NCI-H2081 (cell line): ENCODE data around the gene TNFRSF21.
"Not testable (repeated sequence)": the region's sequence is repeated elsewhere in the genome, so short reads cannot be mapped to it uniquely, and the experiment has no call there.

Experiments used
- DNase-seq, 2 experiments: peaks; one replicate each; lab custom pipeline; 2025; lab: John Stamatoyannopoulos, UW

TNFRSF21 gene

DNA sequence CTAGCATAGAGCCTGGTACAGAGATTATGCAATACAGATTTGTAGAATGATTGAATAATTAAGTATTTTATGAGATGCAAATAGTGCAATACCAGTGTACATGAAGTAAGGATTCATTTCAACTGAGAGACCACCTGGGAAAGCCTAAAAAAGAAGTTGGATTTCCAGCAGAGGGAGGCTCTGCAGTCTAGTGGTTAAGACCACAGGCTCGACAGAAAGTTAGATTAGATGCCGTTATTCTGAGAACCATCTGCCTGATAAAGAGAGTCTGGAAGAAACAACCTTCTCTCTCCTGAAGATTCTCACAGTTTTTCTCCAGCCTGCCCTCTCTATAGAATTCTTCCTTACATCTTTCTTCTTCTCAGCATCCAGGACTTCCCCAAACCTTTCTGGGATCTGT is 13.6 kb upstream of the TNFRSF21 start:
- DNase-seq = no peak

- DNase-seq = no peak
These were observed 11.9 kb upstream of the TNFRSF21 start for GRCh38 chr6:47321577-47321976.

DNA sequence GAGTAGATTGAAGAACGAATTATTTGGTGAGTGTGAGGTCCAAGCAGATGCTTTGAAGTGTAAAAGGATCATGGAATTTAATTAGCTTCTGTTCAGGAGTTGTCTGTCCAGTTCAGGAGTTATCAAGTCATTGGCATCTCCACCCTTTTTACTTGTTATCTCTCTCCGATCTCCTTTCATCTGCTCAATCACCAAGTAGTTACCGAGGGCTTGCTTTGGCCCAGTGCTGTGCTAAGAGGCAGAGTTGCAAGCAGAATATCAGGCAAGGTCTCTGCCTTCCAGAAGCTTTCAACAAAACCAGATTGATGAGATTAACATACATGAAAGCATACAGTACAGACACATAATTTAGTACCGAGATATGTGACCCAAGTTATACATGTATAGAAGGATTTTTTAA is 10.2 kb upstream of the TNFRSF21 start:
- no peak for DNase-seq

GRCh38 chr6:47319382-47319781 is 9.7 kb upstream of the TNFRSF21 start:
- DNase-seq = no peak

GRCh38 chr6:47318236-47318989 is 8.7 kb upstream of the TNFRSF21 start:
- DNase-seq = no peak

DNA sequence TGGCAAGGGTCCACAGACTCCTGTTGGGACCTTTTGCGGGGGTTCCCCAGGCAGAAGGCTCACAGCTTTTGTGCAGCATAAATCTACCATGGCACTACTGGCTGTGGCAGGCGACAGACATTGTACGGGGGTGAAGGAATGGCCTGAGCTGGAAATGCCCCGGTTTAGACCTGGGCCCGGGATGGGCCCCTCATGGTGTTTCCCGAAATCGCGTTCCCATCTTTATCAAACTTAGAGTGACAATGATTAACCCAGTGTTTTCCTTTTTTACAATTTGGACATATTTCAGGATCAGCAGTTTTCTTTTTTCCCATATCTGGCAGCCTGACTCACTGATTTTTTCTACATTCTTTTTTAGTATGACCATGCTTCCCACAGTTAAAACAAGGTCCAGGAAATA is 5.5 kb upstream of the TNFRSF21 start:
- DNase-seq = not testable (repeated sequence)

DNA sequence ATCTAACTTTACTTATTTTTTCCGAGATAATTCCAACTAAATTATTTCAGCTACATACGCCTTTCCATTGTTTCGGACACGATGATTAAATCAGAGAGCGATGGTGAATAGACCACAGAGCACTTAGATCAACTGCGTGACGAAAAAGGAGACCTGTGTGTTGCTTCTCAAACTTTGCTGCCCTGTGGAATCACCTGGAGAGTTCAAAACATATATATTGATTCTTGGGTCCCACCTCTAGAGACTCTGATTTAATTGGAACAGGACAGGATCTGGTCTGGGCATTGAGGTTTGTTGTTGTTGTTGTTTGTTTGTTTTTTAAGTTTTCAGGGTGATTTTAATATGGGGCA is 401 bp upstream of the TNFRSF21 start:
- no peak for DNase-seq

GRCh38 chr6:47308552-47309290 is 984 bp downstream of the TNFRSF21 start:
- peak; percentile 18 to 38 for DNase-seq

DNA sequence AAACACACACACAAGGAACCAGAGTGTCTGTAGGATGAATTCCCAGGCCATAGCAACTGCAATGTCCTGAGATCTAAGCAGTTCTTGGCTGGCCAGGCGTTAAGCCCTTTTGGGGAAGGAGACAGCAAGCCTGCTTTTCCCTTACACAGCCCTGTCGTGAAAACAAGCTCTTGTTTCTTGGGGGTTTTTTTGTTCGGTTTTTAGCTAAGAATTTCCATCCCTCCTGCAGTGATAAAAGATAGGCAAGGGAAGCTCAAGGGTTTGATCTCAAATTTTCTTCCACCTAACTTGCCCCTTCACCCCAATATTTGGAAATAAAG is 1.5 kb downstream of the TNFRSF21 start:
- no peak for DNase-seq

- DNase-seq = no peak
These were observed 2.1 kb downstream of the TNFRSF21 start for GRCh38 chr6:47307362-47308197.

- DNase-seq = no peak
These were observed 2.8 kb downstream of the TNFRSF21 start for GRCh38 chr6:47306887-47307286.

GRCh38 chr6:47303861-47304260 is 5.8 kb downstream of the TNFRSF21 start:
- DNase-seq = peak in 1 of 2 experiments; percentile 56

GRCh38 chr6:47303342-47303741 is 6.4 kb downstream of the TNFRSF21 start:
- DNase-seq = no peak

- no peak for DNase-seq
These were observed 7.7 kb downstream of the TNFRSF21 start for GRCh38 chr6:47302043-47302442.

- no peak for DNase-seq
These were observed 8.3 kb downstream of the TNFRSF21 start for GRCh38 chr6:47301441-47301840.

DNA sequence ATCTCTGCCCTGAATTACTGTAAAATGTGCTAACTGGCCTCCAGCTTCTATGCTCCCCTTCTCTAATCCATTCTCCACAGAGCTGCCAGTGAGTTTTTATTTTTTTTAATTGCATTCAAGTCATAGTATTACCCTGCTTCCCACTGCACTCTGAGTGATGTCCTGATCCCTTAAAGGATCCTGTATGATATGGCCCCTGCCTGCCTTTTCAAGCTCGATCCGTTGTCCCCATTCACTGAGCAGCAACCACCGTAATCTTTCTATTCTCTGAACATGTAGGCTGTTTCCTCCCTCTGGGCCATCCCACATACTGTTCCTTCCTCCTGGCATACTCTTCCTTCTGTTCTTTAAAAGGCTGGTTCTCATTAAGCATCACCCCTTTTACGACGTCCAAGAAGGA is 9.3 kb downstream of the TNFRSF21 start:
- no peak for DNase-seq

DNA sequence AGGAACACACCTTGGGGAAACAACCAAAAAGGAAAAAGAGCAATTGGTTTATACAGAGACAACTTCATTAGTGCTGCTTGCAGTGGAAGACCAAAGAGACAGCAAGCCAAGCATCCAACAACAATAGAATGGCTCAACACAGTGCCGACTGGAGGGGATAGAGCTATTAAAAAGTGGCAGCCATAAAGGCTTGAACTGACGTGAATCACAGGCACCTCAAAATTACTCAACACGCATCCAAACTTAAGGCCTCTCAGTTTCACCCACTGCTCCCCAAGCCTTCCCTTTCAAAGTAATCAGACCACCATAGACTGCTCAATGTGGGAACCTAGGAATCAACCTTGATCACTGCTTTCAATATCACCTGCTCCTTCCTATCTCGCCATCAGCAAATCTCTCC is 9.7 kb downstream of the TNFRSF21 start:
- DNase-seq = no peak

GRCh38 chr6:47298475-47298874 is 11.2 kb downstream of the TNFRSF21 start:
- peak in 1 of 2 experiments; percentile 9 for DNase-seq

- DNase-seq = no peak
These were observed 14.7 kb downstream of the TNFRSF21 start for GRCh38 chr6:47294990-47295389.

DNA sequence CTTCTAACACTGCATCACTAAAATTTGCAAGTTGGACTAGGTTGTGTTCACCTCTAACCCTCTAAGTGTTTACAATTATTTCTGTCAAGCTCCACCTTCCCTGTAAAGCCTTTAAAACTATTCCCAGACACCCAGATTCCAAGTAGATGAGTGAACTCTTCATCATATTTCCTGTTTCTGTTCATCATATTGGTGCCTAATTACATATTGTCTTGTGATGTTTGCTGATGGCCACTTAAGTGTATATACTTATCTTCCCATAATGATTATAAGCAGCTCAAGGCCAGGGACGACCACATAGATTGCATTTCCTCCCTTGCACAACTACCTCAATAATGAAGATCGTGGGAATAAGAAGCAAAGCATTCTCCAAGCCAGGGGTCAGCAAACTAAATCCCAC is 16.8 kb downstream of the TNFRSF21 start:
- DNase-seq = no peak

GRCh38 chr6:47292027-47292426 is 17.7 kb downstream of the TNFRSF21 start:
- no peak for DNase-seq

GRCh38 chr6:47290124-47290834 is 19.4 kb downstream of the TNFRSF21 start:
- no peak for DNase-seq
